Thyroid gland (tissue), 4 donors: ENCODE results near the gene PLAAT2.
"Not testable (repeated sequence)": the region's sequence is repeated elsewhere in the genome, so short reads cannot be mapped to it uniquely, and the experiment has no call there.

Experiments used
- POLR2A ChIP-seq, 2 donors: fragments of 450-650 bp; IDR thresholded peaks; one replicate each; pipeline ENCODE4 v1.6.1; 2017; ENCODE audit warnings: antibody characterized with exemption in 2 of 2, mild to moderate bottlenecking in 2 of 2, moderate library complexity in 1 of 2
- TF ChIP-seq, protein P1 (sequence below), 6 experiments: fragments of 200-600 bp in 3 of 6; fragments of 450-650 bp in 3 of 6; sonication (generic) in 3 of 6; IDR thresholded peaks; one replicate each; pipeline ENCODE4 v1.5.1; 2016 to 2019; ENCODE audit warnings: antibody characterized with exemption in 6 of 6, mild to moderate bottlenecking in 2 of 6, inconsistent platforms in 1 of 6, moderate library complexity in 1 of 6

DNA sequence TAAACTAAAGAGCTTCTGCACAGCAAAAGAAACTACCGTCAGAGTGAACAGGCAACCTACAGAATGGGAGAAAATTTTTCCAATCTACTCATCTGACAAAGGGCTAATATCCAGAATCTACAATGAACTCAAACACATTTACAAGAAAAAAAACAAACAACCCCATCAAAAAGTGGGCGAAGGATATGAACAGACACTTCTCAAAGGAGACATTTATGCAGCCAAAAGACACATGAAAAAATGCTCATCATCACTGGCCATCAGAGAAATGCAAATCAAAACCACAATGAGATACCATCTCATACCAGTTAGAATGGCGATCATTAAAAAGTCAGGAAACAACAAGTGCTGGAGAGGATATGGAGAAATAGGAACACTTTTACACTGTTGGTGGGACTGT is 15.7 kb upstream of the PLAAT2 start:
- TF ChIP-seq, protein P1, sequence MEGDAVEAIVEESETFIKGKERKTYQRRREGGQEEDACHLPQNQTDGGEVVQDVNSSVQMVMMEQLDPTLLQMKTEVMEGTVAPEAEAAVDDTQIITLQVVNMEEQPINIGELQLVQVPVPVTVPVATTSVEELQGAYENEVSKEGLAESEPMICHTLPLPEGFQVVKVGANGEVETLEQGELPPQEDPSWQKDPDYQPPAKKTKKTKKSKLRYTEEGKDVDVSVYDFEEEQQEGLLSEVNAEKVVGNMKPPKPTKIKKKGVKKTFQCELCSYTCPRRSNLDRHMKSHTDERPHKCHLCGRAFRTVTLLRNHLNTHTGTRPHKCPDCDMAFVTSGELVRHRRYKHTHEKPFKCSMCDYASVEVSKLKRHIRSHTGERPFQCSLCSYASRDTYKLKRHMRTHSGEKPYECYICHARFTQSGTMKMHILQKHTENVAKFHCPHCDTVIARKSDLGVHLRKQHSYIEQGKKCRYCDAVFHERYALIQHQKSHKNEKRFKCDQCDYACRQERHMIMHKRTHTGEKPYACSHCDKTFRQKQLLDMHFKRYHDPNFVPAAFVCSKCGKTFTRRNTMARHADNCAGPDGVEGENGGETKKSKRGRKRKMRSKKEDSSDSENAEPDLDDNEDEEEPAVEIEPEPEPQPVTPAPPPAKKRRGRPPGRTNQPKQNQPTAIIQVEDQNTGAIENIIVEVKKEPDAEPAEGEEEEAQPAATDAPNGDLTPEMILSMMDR (IDR thresholded peaks at IDR 0.05) = not testable (repeated sequence)
- not testable (repeated sequence) for TF ChIP-seq POLR2A (IDR thresholded peaks at IDR 0.05)
